ENCODE data around the gene CEP112. TPM values are rescaled to one million over a fixed set of nuclear protein-coding genes. Genes with fewer than 3 reads are reported as not detected.

CEP112 gene
- total RNA-seq, 1 donor from 2014 or later, result 20.1 TPM

DNA sequence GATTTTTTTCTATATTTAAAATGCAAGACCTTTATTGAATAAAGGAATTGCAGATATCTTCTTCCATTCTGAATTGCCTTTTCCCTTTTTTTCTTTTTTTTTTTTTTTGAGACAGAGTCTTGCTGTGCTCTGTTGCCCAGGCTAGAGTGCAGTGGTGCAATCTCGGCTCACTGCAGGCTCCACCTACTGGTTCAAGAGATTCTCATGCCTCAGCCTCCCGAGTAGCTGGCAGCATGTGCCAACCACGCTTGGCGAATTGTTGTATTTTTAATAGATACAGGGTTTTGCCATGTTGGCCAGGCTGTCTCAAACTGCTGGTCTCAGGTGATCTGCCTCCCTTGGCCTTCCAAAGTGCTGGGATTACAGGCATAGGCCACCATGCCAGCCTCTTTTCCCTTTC, 151.5 kb downstream of the CEP112 start:
- Histone ChIP-seq H3K9me3 (no peaks in the 10 kb centered on the region), H3K36me3 (no peaks in the 10 kb centered on the region), H3K4me1 (no peaks in the 10 kb centered on the region), H3K27me3 (no peaks in the 10 kb centered on the region), H3K4me3 (no peak overlapping the region), H3K27ac (no peak overlapping the region)
- no peak for TF ChIP-seq POLR2AphosphoS5 (IDR thresholded peaks at IDR 0.05; ENCODE audit: insufficient read depth in 1 of 2, low read depth in 1 of 2)
- TF ChIP-seq POLR2A (IDR thresholded peaks at IDR 0.05), result no peak
- TF ChIP-seq, protein P1, sequence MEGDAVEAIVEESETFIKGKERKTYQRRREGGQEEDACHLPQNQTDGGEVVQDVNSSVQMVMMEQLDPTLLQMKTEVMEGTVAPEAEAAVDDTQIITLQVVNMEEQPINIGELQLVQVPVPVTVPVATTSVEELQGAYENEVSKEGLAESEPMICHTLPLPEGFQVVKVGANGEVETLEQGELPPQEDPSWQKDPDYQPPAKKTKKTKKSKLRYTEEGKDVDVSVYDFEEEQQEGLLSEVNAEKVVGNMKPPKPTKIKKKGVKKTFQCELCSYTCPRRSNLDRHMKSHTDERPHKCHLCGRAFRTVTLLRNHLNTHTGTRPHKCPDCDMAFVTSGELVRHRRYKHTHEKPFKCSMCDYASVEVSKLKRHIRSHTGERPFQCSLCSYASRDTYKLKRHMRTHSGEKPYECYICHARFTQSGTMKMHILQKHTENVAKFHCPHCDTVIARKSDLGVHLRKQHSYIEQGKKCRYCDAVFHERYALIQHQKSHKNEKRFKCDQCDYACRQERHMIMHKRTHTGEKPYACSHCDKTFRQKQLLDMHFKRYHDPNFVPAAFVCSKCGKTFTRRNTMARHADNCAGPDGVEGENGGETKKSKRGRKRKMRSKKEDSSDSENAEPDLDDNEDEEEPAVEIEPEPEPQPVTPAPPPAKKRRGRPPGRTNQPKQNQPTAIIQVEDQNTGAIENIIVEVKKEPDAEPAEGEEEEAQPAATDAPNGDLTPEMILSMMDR (IDR thresholded peaks at IDR 0.05), result no peak
- no peak for DNase-seq (ENCODE audit: extremely low spot score in 2 of 2)
- intact Hi-C loops (cut with DNase I), result no loop called here

DNA sequence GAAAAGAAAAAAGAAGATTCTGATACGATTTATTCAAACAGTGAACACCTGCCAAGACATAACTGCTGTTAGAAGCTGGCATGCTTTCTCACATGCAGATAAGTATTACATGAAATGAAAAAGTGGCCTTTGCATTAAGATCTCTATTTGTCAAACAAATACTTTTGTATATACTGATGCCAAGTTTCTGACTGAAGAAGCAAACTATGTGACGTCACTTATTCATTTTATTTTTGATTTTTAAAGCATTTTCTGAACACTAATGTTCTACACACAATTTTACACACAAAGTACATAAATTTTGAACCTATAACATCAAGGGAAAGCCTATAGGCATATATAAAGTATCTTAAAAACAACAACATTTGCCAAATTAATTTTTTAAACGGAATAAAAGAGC, 153.8 kb downstream of the CEP112 start:
- Histone ChIP-seq H3K4me3 (no peak overlapping the region), H3K9me3 (no peaks in the 10 kb centered on the region), H3K36me3 (no peaks in the 10 kb centered on the region), H3K4me1 (no peaks in the 10 kb centered on the region), H3K27me3 (no peaks in the 10 kb centered on the region), H3K27ac (no peak overlapping the region)
- TF ChIP-seq POLR2A (IDR thresholded peaks at IDR 0.05), result no peak
- no peak for TF ChIP-seq POLR2AphosphoS5 (IDR thresholded peaks at IDR 0.05; ENCODE audit: insufficient read depth in 1 of 2, low read depth in 1 of 2)
- TF ChIP-seq, protein P1 (IDR thresholded peaks at IDR 0.05), result no peak
- intact Hi-C loops (cut with DNase I), result no loop called here
- DNase-seq (ENCODE audit: extremely low spot score in 2 of 2), result no peak

DNA sequence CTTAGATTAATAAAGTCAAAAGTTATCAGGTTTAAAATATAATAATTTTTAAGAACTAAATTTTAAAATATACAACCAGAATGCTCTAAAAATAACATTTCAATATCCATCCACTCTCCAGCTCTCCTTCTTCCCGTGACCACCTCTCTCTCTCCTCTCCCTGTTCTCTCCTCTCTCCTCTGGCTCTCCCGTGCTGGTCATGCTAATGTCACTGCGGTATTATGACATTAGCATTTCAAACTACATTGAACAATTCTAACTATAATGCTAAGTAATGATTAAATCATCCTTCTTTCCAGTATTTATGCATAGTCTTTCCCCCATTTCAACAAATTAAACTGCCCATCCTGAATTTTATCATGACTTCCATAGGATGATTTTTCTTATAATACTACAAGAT, 154.7 kb downstream of the CEP112 start:
- no peak overlapping the region for H3K27ac ChIP-seq
- intact Hi-C loops (cut with DNase I), result no loop called here

DNA sequence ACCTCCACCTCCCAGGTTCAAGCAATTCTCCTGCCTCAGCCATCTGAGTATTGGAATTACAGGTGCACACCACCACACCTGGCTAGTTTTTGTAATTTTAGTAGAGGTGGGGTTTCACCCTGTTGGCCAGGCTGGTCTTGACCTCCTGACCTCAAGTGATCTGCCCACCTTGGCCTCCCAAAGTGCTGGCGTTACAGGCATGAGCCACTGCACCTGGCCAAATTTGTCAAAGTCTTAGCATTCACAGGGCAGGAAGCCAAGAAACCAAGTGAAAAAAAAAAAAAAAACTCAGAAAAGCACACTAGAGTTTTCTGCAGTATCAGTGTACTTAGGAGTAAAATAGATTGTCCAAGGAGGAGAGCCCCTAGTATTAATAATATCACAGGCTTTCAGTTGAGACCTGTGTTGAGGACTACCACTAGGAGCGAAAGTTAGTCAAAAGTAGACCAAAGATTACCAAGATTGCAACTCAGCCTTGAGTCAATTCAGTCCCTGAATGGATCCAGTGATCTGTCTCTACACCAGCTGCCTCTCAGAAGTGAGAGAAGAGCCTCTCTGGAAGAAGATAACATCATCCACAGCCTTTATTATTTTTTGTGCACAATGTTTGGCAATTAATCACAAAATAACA, 159.7 kb downstream of the CEP112 start:
- Histone ChIP-seq H3K36me3 (no peaks in the 10 kb centered on the region), H3K4me3 (no peak overlapping the region), H3K27ac (no peak overlapping the region), H3K4me1 (no peaks in the 10 kb centered on the region), H3K9me3 (no peaks in the 10 kb centered on the region), H3K27me3 (no peaks in the 10 kb centered on the region)
- TF ChIP-seq POLR2AphosphoS5 (IDR thresholded peaks at IDR 0.05; ENCODE audit: insufficient read depth in 1 of 2, low read depth in 1 of 2) (no peak), POLR2A (IDR thresholded peaks at IDR 0.05) (no peak)
- TF ChIP-seq, protein P1 (IDR thresholded peaks at IDR 0.05), result no peak
- intact Hi-C loops (cut with DNase I), result no loop called here
- DNase-seq (ENCODE audit: extremely low spot score in 2 of 2), result no peak

More for the DNA sequence above, 154.7 kb downstream of the CEP112 start:
- no peak for DNase-seq (ENCODE audit: extremely low spot score in 2 of 2)
- no peak for TF ChIP-seq POLR2A (IDR thresholded peaks at IDR 0.05)
- TF ChIP-seq, protein P1 (IDR thresholded peaks at IDR 0.05), result no peak
- TF ChIP-seq POLR2AphosphoS5 (IDR thresholded peaks at IDR 0.05; ENCODE audit: insufficient read depth in 1 of 2, low read depth in 1 of 2), result no peak
- Histone ChIP-seq H3K9me3 (no peaks in the 10 kb centered on the region), H3K4me1 (no peaks in the 10 kb centered on the region), H3K4me3 (no peak overlapping the region), H3K27me3 (no peaks in the 10 kb centered on the region), H3K36me3 (no peaks in the 10 kb centered on the region)

DNA sequence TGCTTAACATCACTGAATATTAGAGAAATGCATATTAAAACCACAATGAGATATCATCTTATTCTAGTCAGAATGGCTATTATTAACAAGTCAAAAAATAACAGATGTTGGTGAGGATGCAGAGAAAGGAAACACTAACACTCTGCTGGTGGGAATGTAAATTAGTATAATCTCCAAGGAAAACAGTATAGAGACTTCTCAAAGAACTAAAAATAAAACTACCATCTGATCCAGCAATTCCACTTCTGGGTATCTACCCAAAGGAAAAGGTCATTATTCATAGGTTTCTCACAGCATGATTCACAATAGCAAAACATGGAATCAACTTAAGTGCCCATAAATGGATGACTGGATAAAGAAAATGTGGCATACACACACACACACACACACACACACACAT, 166.4 kb downstream of the CEP112 start:
- no peaks in the 10 kb centered on the region for H3K4me1 ChIP-seq
- intact Hi-C loops (cut with DNase I), result no loop called here
- no peak overlapping the region for H3K4me3 ChIP-seq
- TF ChIP-seq POLR2A (IDR thresholded peaks at IDR 0.05) (no peak), POLR2AphosphoS5 (IDR thresholded peaks at IDR 0.05; ENCODE audit: insufficient read depth in 1 of 2, low read depth in 1 of 2) (no peak)
- TF ChIP-seq, protein P1 (IDR thresholded peaks at IDR 0.05), result no peak
- H3K9me3 ChIP-seq, result peaks cover 4% of the 10 kb centered on the region
- no peaks in the 10 kb centered on the region for H3K27me3 ChIP-seq
- H3K36me3 ChIP-seq, result no peaks in the 10 kb centered on the region
- H3K27ac ChIP-seq, result no peak overlapping the region
- no peak for DNase-seq (ENCODE audit: extremely low spot score in 2 of 2)

Measured in vagina (tissue), 2 donors.